ENCODE measurements around the gene ASIP. TPM values are rescaled to one million over a fixed set of nuclear protein-coding genes. Genes with fewer than 3 reads are reported as not detected.
"Not testable (repeated sequence)": the region's sequence is repeated elsewhere in the genome, so short reads cannot be mapped to it uniquely, and the experiment has no call there.

ASIP gene
- total and polyA plus RNA-seq, 2 experiments from 2014 or later = 0.67 TPM; not detected in 1

- DNase-seq (ENCODE audit: low read depth in 1 of 2, low spot score in 1 of 2) = no peak
- no peaks in the 10 kb centered on the region for H3K27me3 ChIP-seq
- H3K27ac ChIP-seq = no peak overlapping the region
- H3K36me3 ChIP-seq = no peaks in the 10 kb centered on the region
- H3K4me1 ChIP-seq (ENCODE audit: low read depth) = no peaks in the 10 kb centered on the region
- no peaks in the 10 kb centered on the region for H3K9me3 ChIP-seq (ENCODE audit: low read depth)
- H3K4me3 ChIP-seq = no peak overlapping the region
- TF ChIP-seq, protein P1, sequence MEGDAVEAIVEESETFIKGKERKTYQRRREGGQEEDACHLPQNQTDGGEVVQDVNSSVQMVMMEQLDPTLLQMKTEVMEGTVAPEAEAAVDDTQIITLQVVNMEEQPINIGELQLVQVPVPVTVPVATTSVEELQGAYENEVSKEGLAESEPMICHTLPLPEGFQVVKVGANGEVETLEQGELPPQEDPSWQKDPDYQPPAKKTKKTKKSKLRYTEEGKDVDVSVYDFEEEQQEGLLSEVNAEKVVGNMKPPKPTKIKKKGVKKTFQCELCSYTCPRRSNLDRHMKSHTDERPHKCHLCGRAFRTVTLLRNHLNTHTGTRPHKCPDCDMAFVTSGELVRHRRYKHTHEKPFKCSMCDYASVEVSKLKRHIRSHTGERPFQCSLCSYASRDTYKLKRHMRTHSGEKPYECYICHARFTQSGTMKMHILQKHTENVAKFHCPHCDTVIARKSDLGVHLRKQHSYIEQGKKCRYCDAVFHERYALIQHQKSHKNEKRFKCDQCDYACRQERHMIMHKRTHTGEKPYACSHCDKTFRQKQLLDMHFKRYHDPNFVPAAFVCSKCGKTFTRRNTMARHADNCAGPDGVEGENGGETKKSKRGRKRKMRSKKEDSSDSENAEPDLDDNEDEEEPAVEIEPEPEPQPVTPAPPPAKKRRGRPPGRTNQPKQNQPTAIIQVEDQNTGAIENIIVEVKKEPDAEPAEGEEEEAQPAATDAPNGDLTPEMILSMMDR (IDR thresholded peaks at IDR 0.05; ENCODE audit: low read depth, low read length) = no peak
Observed at GRCh38 chr20:34243377-34243776, 2.2 kb downstream of the ASIP start.

- no peaks in the 10 kb centered on the region for H3K27me3 ChIP-seq
- H3K9me3 ChIP-seq (ENCODE audit: low read depth) = no peaks in the 10 kb centered on the region
- no peak overlapping the region for H3K27ac ChIP-seq
- no peak for DNase-seq (ENCODE audit: low read depth in 1 of 2, low spot score in 1 of 2)
- TF ChIP-seq, protein P1 (IDR thresholded peaks at IDR 0.05; ENCODE audit: low read depth, low read length) = no peak
- H3K4me3 ChIP-seq = no peak overlapping the region
- peaks cover 5% of the 10 kb centered on the region for H3K4me1 ChIP-seq (ENCODE audit: low read depth)
- H3K36me3 ChIP-seq = no peaks in the 10 kb centered on the region
Observed at GRCh38 chr20:34246126-34246626, 5.0 kb downstream of the ASIP start.

- Histone ChIP-seq H3K27me3 (no peaks in the 10 kb centered on the region), H3K27ac (peak overlapping the region; percentile 57), H3K4me1 (ENCODE audit: low read depth) (peaks cover 12% of the 10 kb centered on the region), H3K9me3 (ENCODE audit: low read depth) (no peaks in the 10 kb centered on the region), H3K36me3 (no peaks in the 10 kb centered on the region), H3K4me3 (no peak overlapping the region)
- TF ChIP-seq, protein P1 (IDR thresholded peaks at IDR 0.05; ENCODE audit: low read depth, low read length) = no peak
- peak in 1 of 2 donors; percentile 72 for DNase-seq (ENCODE audit: low read depth in 1 of 2, low spot score in 1 of 2)
Observed at GRCh38 chr20:34249291-34249690, 8.1 kb downstream of the ASIP start.

DNA sequence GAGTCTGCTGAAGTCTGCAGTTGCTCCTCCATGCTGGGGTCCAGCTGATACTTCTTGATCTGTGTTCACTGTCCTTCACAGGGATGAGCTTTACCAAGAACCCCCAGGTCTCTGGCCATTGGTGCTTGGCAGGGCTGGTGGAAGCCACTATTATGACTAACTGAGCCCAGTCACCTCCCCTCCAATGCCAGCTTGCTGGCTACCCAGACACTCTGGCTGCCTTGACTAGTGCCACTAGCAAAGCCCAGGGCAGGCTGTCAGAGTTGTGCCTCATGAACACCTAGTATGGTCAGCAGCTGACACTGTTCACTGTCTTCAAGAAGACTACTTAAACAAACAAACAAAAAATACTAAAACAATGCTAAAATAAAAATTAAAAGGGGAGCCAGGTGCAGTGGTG, 8.8 kb downstream of the ASIP start:
- no peaks in the 10 kb centered on the region for H3K9me3 ChIP-seq (ENCODE audit: low read depth)
- no peak overlapping the region for H3K4me3 ChIP-seq
- no peaks in the 10 kb centered on the region for H3K27me3 ChIP-seq
- no peak for DNase-seq (ENCODE audit: low read depth in 1 of 2, low spot score in 1 of 2)
- H3K27ac ChIP-seq = peak overlapping the region; percentile 57
- H3K4me1 ChIP-seq (ENCODE audit: low read depth) = peaks cover 12% of the 10 kb centered on the region
- TF ChIP-seq, protein P1 (IDR thresholded peaks at IDR 0.05; ENCODE audit: low read depth, low read length) = no peak
- H3K36me3 ChIP-seq = no peaks in the 10 kb centered on the region

DNA sequence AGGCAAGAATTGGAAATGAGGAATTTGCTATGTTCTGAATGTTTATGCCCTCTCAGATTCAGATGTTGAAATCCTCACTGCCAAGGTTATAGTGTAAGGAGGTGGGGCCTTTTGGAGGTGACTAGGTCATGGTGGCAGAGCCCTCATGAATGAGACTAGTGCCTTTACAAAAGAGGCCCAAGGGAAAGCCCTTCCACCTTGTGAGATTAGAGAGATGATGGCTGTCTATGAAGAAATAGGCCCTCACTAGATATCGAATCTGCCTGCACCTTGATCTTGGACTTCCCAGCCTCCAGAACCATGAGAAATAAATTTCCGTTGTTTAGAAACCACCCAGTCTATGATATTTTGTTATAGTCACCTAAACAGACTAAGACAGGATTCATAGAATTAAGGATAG, 10.4 kb downstream of the ASIP start:
- H3K27ac ChIP-seq = peak overlapping the region; percentile 73
- TF ChIP-seq, protein P1 (IDR thresholded peaks at IDR 0.05; ENCODE audit: low read depth, low read length) = no peak
- no peaks in the 10 kb centered on the region for H3K9me3 ChIP-seq (ENCODE audit: low read depth)
- peaks cover 12% of the 10 kb centered on the region for H3K4me1 ChIP-seq (ENCODE audit: low read depth)
- no peak for DNase-seq (ENCODE audit: low read depth in 1 of 2, low spot score in 1 of 2)
- H3K4me3 ChIP-seq = no peak overlapping the region
- H3K36me3 ChIP-seq = no peaks in the 10 kb centered on the region
- no peaks in the 10 kb centered on the region for H3K27me3 ChIP-seq

DNA sequence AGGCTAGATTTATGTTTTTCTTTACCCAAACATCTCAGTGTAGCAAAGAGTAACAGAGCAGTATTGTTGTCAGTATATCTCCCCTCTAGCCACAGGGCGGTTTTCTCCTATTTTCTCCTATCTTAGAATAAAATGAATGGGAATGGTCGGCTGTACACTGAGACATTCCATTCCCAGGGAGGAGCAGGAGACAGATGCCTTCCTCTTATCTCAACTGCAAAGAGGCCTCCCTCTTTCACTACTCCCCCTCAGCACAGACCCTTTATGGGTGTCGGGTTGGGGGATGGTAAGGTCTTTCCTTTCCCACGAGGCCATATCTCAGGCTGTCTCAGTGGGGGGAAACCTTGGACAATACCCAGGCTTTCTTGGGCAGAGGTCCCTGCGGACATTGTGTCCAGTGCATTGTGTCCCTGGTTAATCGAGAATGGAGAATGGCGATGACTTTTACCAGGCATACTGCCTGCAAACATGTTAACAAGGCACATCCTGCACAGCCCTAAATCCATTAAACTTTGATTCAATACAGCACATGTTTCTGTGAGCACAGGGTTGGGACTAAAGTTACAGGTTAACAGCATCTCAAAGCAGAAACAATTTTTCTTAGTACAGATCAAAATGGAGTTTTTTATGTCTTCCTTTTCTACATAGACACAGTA, 11.3 kb downstream of the ASIP start:
- not testable (repeated sequence) for H3K36me3 ChIP-seq; H3K4me3 ChIP-seq; H3K9me3 ChIP-seq (ENCODE audit: low read depth); H3K27me3 ChIP-seq
- Histone ChIP-seq H3K4me1 (ENCODE audit: low read depth) (peaks cover 12% of the 10 kb centered on the region), H3K27ac (peak overlapping the region; percentile 73)
- peak; percentile 40 to 50 for DNase-seq (ENCODE audit: low read depth in 1 of 2, low spot score in 1 of 2)

Data from cardiac muscle cell (in vitro differentiated cells and primary cell).